H1 (cell line): Measurements from ENCODE around the gene GLB1L2. TPM values are rescaled to one million over a fixed set of nuclear protein-coding genes. Genes with fewer than 3 reads are reported as not detected.

Experiments used
- ASH2L ChIP-seq: fragments of 200-600, 300-600 bp; sonication (generic); IDR thresholded peaks from one replicate; pipeline ENCODE4 v1.7.1; 2017; ENCODE audit warnings: low read length
- POLR2A ChIP-seq, 2 experiments: IDR thresholded peaks; 1 replicate in 1 of 2; 2 replicates in 1 of 2; pipeline ENCODE4 v1.6.1; 2011; ENCODE audit warnings: low read depth in 2 of 2, low read length in 2 of 2, mild to moderate bottlenecking in 2 of 2; ENCODE audit errors: control extremely low read depth in 1 of 2
- POU5F1 ChIP-seq: IDR thresholded peaks from 2 replicates; pipeline ENCODE4 v1.6.1; 2011; ENCODE audit warnings: low read depth, mild to moderate bottlenecking, low read length, moderate library complexity
- SAP30 ChIP-seq: fragments of 300-600 bp; sonication (generic); IDR thresholded peaks from 2 replicates; pipeline ENCODE4 v1.7.1; 2012; ENCODE audit warnings: low read length, moderate library complexity, mild to moderate bottlenecking, inconsistent platforms; ENCODE audit not compliant: insufficient read depth, insufficient replicate concordance
- polyA plus RNA-seq, 7 experiments: library from polyadenylated mRNA; depleted of rRNA in 3 of 7; stranded (reverse) in 5 of 7; unstranded in 2 of 7; fragments of >200 nt in 5 of 7; fragments of 200-250 nt in 2 of 7; gene quantifications; 1 replicate in 5 of 7; 2 replicates in 1 of 7; 4 replicates in 1 of 7; pipeline versions ENCODE4 v1.2.1 to v1.2.3, GENCODE V29; 2011 to 2013; ENCODE audit warnings: missing spikeins in 2 of 7, mixed read lengths in 2 of 7
- total RNA-seq: library from RNA; stranded (reverse); fragmentation: NEBNext Ultra II Directional; extraction: Animal tissue kit (Norgen Biotek cat#: 25700); gene quantifications from 2 replicates; pipeline ENCODE4 v1.2.1, GENCODE V29; 2021

The GLB1L2 gene
- total and polyA plus RNA-seq, 2 of the 8 experiments (the other 6 are each of a cell fraction or from before 2014, with no cell fraction given) = 4.4 to 7.9 TPM

DNA sequence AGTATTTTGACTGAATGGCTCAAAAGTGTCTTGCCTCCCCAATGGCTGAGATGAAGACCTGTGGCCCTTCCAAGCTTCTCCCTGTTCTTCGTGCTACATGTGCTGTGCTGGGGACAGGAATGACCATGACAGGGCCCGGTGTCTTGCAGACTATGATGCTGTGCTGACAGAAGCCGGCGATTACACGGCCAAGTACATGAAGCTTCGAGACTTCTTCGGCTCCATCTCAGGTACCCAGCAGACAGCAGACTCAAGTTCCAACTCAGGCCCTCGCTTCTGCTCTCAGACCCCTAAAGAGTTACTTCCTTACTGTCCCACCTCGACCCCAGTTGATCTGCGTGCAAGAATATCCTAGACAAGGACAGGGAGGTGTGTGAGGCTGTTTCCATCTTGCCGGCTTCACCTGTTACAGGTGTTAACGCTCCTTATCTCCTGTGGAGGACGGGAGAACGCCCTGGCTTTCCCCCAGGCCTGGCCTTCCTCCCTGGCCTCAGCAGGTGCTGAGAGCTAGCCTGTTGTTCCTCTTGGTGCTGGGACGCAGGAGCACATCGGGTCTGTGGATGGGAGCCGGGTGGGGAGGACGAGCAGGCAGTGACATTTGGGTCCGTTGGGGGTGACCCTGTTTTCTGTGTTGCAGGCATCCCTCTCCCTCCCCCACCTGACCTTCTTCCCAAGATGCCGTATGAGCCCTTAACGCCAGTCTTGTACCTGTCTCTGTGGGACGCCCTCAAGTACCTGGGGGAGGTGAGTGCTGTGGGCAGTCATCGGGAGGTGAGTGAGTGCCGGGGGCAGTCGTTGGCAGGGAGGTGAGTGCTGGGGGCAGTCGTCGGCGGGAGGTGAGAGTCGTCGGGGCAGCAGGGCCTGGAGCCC lies 38.1 kb downstream of the GLB1L2 start (continued):
- TF ChIP-seq SAP30 = no peak
- TF ChIP-seq POU5F1 = no peak
- no peak for TF ChIP-seq ASH2L
- no peak for TF ChIP-seq POLR2A (IDR thresholded peaks at IDR 0.05; ENCODE audit: control extremely low read depth in 1 of 2, low read depth in 2 of 2, low read length in 2 of 2)
